ENCODE results near the gene SLC24A3.

- TF ChIP-seq CTCF (IDR thresholded peaks at IDR 0.05; ENCODE audit: poor library complexity), result peak; percentile 99
- TF ChIP-seq EZH2phosphoT487 (IDR thresholded peaks at IDR 0.05; ENCODE audit: low read depth, severe bottlenecking, unreplicated experiment), result no peak
Measured at GRCh38 chr20:19661717-19662636, 449.5 kb downstream of the SLC24A3 start.
